ELR (cell line): ENCODE results near the gene IQCE.

Experiments used
- DNase-seq: peaks from one replicate; pipeline ENCODE4 v3.0.0-alpha.2; 2015; ENCODE audit warnings: low read depth

The IQCE gene

DNA sequence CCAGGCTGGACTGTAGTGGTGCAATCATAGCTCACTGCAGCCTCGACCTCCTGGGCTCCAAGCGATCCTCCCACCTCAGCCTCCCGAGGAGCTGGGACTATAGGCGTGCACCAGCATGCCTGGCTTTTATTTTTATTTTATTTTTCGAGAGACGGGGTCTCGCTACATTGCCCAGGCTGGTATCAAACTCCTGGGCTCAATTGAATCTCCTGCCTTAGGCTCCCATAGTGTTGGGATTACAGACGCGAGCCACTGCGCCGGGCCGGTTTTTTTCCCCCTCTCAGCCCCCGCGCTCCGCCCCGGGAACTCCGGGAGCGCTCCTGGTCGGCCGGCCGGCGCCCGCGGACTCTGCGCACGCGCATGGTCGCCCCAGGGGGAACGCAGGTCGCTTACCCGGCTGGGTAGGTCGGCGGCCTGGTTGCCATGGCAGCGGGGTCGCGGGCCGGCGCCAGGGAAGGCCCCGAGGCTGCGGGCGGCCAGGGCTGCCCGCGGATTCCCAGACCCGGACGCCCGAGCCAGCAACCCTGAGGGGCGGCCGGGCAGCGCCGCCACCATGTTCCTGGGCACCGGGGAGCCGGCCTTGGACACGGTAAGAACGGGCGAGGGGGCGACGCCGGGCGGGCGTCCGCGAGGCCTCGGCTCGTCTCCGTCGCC, at the start of gene IQCE:
Gene IQCE (plus strand): TSS at position 351 of the 654 bp plus-strand sequence. CDS start 203 bp downstream, at position 554.
- peak; percentile 91 for DNase-seq

- DNase-seq: no peak
Measured at GRCh38 chr7:2509298-2509906, 49.4 kb upstream of the IQCE start.

- DNase-seq: no peak
Measured at GRCh38 chr7:2510130-2510776, 48.5 kb upstream of the IQCE start.

- no peak for DNase-seq
Measured at GRCh38 chr7:2510909-2511768, 47.6 kb upstream of the IQCE start.

- DNase-seq: no peak
Measured at GRCh38 chr7:2511769-2512168, 47.0 kb upstream of the IQCE start.

DNA sequence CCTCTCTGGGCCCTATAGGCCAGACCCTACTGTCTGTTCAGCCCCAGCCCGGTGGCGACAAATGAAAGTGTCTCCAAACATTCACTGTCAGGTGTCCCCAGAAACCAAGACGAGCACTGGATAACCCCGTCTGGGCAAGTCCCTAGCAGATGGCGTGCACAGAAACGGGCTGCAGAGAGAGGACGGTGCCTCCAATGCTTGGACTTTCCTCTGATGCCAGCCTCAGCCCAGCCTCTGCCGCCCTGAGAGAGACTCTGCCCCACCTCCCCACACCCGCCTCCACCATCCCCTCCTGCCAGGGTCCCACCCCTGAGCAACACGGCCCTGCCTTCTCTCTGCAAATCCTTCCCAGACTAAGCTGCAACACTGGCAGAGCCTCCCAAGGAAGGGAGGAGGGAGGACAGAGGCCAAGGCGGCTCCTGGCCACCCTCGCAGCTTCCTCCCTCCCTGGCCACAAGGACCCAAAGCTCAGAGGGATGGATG, 46.6 kb upstream of the IQCE start:
- DNase-seq: no peak

DNA sequence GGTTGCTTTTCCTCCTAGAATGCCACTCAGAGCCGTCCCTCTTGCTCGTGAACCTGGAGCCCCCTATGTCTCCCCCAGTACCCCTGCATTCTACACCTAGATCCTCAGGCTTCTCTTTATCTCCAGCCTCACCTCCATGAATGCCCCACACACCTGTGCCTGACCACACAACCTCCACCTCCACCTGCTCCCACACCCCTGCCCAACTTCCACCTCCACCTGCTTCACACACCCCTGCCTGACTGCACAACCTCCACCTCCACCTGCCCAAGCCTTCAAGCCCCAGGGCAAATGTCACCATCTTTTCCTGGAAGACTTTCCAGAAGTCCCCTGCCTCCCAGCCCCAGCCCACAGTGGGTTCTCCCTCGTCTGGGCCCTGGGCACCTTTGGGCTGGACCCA, 46.1 kb upstream of the IQCE start:
- no peak for DNase-seq

DNA sequence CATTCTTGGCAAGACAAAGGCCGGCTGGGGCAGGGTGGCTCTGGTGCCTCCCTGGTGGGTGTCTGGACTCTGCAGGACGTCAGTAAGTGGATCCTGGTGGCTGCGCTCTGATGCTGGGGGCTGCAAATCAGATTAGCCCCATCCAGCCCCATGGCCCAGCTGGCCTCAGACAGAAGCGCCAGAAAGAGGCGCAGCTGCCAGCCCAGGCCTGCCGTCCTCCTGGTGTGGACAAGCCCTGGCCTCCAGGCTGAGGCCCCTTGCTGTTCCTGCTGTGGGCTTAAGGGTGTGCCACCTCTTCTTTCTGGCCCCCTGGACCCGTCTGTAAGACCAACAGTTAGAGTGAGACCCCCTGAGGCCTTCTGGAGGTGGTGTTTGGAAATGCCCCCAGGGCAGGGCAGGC, 45.1 kb upstream of the IQCE start:
- no peak for DNase-seq

GRCh38 chr7:2514473-2515423, 44.0 kb upstream of the IQCE start:
- DNase-seq: no peak

DNA sequence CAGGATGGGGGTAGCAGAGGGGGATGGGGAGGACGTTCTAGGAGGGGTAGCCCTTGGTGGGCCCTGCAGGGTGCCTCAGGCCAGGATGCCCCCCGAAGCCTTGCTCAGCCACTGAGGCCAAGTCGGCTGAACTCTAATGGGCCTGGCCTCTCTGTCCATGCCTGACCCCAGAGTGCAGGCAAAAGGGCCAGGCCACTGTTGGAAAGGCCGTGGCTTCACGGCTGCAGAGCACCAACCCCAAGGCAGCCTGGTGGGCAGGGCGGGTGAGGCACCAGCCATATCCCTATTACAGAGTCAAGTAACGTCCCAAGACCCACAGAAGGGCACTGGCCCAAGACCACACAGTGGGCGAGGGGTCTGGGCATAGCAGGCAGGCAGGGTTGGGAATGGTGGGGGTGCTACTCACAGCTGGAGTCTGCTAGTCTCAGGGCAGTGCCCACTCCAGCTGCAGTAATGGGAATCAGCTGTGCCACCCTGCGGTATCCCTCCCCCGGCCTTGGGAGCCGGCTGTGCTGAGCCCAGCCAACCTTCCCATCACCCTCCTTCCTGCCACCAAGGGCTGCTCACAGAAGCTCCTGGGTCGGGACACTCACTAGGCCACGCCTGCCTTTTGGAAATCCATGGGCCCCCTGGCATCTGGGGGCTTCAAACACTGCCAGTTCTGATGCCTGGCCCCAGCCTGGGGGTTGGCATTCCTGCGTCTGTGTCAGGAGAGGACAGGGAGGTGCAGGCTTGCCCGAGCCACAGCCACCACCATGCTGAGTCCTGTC, 43.2 kb upstream of the IQCE start:
- DNase-seq: no peak

DNA sequence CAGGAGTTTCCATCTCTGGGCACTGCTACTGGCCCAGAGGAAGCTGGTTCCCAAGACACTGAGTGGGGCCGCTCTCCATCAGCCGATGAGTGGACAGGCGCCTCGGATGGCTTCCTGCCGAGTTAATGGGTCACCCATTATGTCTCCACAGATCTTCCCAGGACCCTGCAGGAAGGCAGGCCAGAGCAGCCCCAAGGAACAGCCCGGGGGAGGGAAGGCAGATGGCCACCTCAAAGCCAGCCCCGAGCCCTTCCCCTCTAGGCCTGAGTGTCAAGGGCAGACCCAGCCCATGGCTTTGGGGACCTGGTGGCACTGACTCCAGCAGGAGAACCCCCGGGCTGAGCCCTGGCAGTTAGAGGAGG, 42.6 kb upstream of the IQCE start:
- no peak for DNase-seq

DNA sequence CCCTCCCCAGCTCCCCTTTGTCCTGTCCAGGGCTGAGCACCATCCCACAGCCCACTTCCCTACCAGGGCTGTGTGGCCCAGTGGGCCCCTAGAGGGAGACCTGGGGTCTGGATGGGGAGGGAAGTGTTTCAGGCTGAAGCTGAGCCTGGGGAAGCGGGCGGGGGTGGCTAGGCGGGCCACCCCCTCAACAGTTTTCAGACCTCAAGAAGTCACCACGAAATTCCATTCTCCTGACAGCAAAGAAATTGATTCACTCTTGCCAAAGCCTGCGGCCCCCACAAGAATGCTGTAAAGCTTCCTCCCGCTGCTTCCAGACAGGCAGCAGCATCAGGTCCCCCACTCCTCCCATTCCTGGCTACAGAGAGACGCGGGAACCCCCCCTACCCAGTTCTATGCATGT, 41.8 kb upstream of the IQCE start:
- peak; percentile 97 for DNase-seq

DNA sequence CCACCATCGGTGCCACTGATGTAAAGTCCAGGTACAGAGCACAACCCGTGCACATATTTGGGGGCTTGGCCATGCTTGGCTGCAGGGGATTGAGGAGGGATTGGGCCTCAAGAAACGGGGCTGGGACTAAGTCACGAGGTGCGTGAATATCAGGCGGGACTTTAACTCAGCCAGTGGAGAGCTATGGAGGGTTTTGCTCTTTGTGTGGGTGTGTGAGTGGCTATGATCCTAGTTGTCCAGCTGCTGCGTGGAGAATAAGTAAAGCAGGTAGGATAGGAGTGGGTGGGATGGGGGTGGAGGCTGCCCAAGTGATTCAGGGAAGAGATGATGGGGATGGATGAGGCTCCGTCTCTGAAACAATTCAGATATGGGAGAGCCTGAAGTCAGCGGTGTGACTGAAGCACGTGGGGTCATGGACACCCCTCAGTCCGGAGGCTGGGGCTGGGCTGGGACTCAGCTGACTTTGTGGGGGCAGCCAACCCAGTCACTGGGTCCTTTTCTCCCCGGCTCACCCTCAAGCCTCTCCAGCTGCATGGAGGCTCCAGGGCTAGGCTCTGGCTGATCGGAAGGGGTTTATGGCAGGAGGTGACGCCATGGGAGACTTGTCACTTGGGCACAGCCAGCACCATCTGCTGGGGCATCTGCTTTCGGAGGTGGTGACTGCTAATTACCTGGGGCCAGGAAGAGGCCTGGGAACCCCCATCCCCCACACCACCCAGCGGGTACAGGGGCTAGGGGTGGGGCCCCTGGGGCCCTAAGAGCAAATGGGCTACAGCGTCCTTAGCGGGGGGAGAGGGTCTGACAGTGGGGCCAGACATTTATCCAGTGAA, 40.9 kb upstream of the IQCE start:
- DNase-seq: peak; percentile 58

DNA sequence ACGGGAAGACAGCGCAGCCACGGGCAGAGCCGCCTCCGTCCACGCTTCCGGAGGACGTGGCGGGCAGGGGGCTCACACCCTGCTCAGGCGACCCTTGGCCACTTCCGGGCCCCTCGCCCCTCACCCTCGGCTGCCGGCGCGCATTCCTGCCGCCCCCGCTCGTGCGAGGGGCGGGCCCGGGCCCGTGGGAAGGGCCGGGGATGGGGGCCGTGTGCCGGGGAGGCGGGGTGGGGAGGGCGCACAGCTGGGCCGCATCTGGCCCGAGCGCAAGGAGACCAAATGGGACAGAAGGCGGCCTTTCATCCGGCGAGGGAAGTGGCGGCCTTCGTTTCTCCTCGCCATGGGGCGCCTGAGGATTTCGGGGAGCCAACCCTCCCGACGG, 40.1 kb upstream of the IQCE start:
- no peak for DNase-seq

GRCh38 chr7:2519119-2519930, 39.5 kb upstream of the IQCE start, which contains the start of gene LFNG:
TSS of gene LFNG (plus strand) at chr7:2519774. CDS start at chr7:2519862, 88 bp downstream.
- peak; percentile 94 for DNase-seq

DNA sequence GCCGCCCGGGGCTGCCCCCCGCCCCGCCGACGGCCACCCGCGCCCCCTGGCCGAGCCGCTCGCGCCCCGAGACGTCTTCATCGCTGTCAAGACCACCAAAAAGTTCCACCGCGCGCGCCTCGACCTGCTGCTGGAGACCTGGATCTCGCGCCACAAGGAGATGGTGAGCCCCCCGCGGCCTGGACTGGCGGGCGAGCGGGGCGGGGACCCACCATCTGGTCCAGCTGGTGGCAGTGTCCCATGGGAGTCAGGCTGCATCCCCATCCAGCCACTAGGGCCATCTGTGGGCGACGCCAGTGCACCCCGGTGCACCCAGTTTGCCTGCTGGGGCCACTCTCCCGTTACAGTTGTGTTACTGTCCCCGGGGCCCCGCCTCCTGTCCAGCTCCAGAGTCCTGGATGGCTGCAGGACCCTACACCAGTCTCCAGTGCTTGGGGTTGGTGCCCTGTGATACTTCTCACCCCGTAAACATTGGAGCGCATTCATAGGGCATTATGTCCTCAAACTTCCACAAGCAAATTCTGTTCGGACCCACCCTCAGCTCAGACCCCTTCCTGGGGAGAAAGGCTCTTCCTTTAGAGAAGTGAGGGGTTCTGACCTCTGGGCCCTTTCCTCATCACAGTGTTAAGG, 38.5 kb upstream of the IQCE start:
- peak; percentile 57 for DNase-seq

DNA sequence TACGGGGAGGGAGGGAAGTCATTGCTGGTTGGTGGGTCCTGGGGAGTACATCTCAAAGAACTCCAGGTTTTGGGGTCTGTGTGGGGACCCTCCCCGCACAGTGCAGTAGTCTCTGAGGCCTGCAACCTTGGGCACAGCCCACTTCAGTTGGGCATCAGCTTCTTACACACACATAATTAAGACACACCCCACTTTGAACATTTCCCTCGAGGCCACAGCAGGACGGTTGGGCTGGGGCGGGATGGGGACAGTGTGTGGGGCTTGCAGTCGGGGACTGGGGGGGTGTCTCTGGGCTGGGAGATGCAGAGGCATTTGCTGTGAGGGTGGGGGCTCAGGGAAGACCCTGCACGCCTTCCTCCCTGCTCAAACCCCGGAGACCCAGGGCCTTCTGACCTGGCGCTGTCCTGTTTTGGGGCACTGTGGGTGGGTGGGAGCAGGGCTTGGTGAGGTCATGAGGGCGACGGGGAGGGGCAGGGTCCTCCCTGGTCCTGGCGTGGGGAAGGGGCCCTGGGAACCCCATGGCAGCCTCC, 38.0 kb upstream of the IQCE start:
- DNase-seq: peak; percentile 49

- peak; percentile 45 for DNase-seq
Measured at GRCh38 chr7:2521341-2521745, 37.4 kb upstream of the IQCE start.
